Prostate gland (tissue), 2 donors: ENCODE data around the gene PTPRA.

ENCODE experiments used
- CTCF ChIP-seq, 4 experiments: fragments of 200-600 bp in 2 of 4; fragments of 450-650 bp in 2 of 4; sonication (generic) in 2 of 4; IDR thresholded peaks; 1 replicate in 3 of 4; 2 replicates in 1 of 4; pipeline ENCODE4 v1.5.1; 2016 to 2019; ENCODE audit warnings: antibody characterized with exemption in 4 of 4, mild to moderate bottlenecking in 2 of 4, moderate library complexity in 2 of 4
- POLR2A ChIP-seq: fragments of 450-650 bp; IDR thresholded peaks from one replicate; pipeline ENCODE4 v1.6.1; 2016; ENCODE audit warnings: antibody characterized with exemption, mild to moderate bottlenecking

GRCh38 chr20:2981646-2982045, 108.4 kb downstream of the PTPRA start:
- TF ChIP-seq CTCF (IDR thresholded peaks at IDR 0.05) (no peak), POLR2A (no peak)
